Fibroblast of pulmonary artery (primary cell): Measurements from ENCODE around the gene IQSEC1.

Experiments
- DNase-seq: peaks from one replicate; pipeline ENCODE4 v3.0.0-alpha.2; 2010; ENCODE audit warnings: low read depth
- H3K4me3 ChIP-seq: replicated peaks from 2 replicates; pipeline ENCODE4 v1.5.1; 2011; ENCODE audit warnings: low read depth, mild to moderate bottlenecking, control low read depth, low read length, moderate library complexity
- CTCF ChIP-seq: IDR thresholded peaks from 2 replicates; pipeline ENCODE4 v1.5.1; 2011; ENCODE audit warnings: mild to moderate bottlenecking, control low read depth, low read length, inconsistent platforms; ENCODE audit errors: missing control alignments

Gene IQSEC1

GRCh38 chr3:13053893-13054292 lies 19.3 kb downstream of the IQSEC1 start:
- DNase-seq = no peak
- no peak overlapping the region for H3K4me3 ChIP-seq
- no peak for TF ChIP-seq CTCF

- no peak overlapping the region for H3K4me3 ChIP-seq
- no peak for TF ChIP-seq CTCF
- DNase-seq = no peak
Observed at GRCh38 chr3:13053420-13053819, 19.8 kb downstream of the IQSEC1 start.

DNA sequence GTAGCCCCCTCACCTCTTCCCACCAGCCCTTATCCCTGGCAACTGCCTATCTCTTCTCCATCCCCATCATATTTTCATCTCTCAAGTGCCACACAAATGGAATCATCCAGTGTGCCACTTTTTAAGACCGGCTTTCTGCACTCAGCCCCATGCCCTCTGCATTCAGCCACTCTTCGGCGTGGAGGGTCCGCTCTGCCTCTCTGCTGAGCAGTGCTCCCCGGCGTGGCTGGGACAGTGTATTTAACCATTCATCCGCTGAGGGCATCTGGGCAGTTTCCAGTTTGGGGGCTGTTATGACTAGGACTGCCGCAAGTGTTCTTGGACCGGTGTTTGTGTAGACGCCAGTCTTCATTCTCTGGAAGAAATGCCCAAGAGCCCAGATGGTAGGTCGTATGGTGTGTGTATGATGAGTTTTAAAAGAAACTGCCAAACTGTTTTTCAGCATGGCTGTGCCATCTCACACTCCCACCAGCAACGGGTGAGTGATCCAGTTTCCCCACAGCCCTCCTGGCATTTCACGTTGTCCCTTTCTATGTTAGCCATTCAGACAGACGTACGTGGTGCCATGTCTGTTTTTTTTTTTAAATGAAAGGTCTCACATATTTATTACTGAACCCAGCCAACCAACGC lies 20.9 kb downstream of the IQSEC1 start:
- no peak overlapping the region for H3K4me3 ChIP-seq
- no peak for DNase-seq
- TF ChIP-seq CTCF = no peak

DNA sequence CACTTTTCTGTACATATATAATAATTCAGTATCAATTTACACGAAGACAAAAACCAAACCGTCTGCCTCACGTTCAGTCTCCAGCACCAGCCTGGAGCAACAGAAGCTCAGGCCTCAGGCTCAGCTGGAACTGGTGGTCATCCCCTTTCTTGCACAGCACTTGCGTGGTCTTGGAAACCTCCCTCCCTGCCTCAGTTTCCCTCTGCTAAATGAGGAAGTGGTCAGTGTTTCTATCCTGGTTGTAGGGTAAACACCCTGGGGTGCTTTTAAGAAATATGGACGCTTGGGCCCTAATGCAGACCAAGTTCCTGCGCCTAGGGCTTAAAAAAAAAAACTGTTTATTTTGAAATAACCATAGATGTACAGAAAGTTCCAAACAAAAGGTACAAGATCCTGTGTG lies 21.6 kb downstream of the IQSEC1 start:
- TF ChIP-seq CTCF = no peak
- H3K4me3 ChIP-seq = no peak overlapping the region
- DNase-seq = no peak

DNA sequence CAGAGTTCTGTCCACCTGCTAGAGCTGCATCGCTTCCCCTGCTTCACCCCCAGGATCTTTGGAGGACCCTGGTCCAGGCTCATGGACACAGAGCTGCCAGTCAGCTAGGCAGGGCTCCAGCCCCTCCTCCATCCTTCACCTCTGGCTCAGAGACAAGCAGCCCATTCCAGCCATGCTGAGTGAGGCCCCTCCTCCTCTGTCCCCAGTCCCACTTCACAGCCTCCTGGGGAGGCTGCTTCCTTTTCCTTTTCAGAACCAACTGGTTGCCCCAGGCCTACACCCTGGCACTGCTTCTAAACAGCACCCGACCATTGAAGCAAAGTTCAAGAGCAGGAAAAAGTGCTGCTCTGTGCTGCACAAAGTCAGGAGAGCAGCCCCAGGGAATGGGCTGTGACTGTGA lies 22.2 kb downstream of the IQSEC1 start:
- no peak for TF ChIP-seq CTCF
- DNase-seq = no peak
- no peak overlapping the region for H3K4me3 ChIP-seq

DNA sequence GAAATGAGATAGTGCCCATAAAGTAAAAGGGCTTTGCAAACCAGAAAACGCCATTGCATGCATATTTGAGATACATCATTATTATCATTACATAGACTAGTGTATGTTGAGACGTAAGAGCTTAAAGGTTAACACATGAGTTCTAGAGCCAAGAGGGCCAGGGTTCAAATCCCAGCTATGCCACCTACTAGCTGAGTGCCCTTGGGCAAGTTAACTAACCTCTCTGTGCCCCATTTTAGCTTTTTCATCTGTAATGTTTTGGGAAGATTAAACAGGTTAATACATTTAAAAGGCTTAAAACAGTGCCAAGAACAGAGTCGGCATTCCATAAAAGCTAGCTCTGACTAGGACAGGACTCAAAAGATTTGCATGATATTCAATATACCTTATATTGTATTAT lies 22.8 kb downstream of the IQSEC1 start:
- TF ChIP-seq CTCF = no peak
- DNase-seq = no peak
- no peak overlapping the region for H3K4me3 ChIP-seq

DNA sequence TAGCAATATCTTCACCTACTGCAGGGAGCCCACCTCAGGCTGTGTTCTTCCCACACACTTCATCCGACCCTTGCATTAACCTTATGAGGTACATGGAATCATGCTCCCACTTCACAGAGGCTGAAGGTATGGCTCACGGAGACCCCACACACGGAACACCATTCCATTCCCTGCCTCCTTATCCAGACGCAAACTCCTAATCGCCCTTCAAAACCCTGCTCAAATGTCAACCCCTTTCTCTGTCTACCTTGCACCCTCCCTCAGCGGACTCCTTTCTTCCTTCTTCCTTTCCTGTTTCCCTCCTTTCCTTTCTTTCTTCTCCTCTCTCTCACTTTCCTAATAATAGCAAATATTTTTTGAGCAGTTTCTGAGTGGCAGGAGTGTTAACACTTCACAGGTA lies 23.8 kb downstream of the IQSEC1 start:
- H3K4me3 ChIP-seq = no peak overlapping the region
- TF ChIP-seq CTCF = no peak
- DNase-seq = no peak
